WTC11 (cell line): Measurements from ENCODE around the gene TNFRSF14. TPM values are rescaled to one million over a fixed set of nuclear protein-coding genes. Genes with fewer than 3 reads are reported as not detected.

Experiments used
- ATAC-seq: fragments of 200-7000 bp; cut with Tn5 transposase; 2 replicates; pipeline ENCODE4 v1.10.0; 2021; ENCODE audit warnings: mild to moderate bottlenecking, moderate library complexity
- CTCF ChIA-PET: fragments of 300-600 bp; sonication (Branson Sonifier 250); formaldehyde crosslinking; loops from one replicate; lab custom pipeline; 2021; ENCODE audit warnings: antibody characterized with exemption; lab: Charles Lee
- POLR2A ChIA-PET: fragments of 350-600 bp; sonication (Branson Sonifier 250); formaldehyde crosslinking; loops from one replicate; lab custom pipeline; 2021; ENCODE audit warnings: antibody characterized with exemption; lab: Charles Lee
- DNase-seq: peaks from one replicate; pipeline ENCODE4 v3.0.0; 2021; ENCODE audit warnings: low spot score
- H3K27ac Mint-ChIP-seq: 2 replicates; pipeline ENCODE4 v1.8.0; 2021; ENCODE audit warnings: mixed read lengths
- H3K27me3 Mint-ChIP-seq: 2 replicates; pipeline ENCODE4 v1.8.0; 2021; ENCODE audit warnings: low read depth, mild to moderate bottlenecking, moderate library complexity, mixed read lengths
- H3K36me3 Mint-ChIP-seq: 2 replicates; pipeline ENCODE4 v1.8.0; 2021; ENCODE audit warnings: mixed read lengths
- H3K4me1 Mint-ChIP-seq: 2 replicates; pipeline ENCODE4 v1.8.0; 2022; ENCODE audit warnings: mixed read lengths
- H3K4me3 Mint-ChIP-seq: 2 replicates; pipeline ENCODE4 v1.8.0; 2021; ENCODE audit warnings: mild to moderate bottlenecking, moderate library complexity, mixed read lengths
- H3K9me3 Mint-ChIP-seq: 2 replicates; pipeline ENCODE4 v1.8.0; 2021; ENCODE audit warnings: mixed read lengths
- CREB1 ChIP-seq: sonication (generic); formaldehyde crosslinking; IDR thresholded peaks from 2 replicates; pipeline ENCODE4 v1.8.0; 2023; ENCODE audit warnings: mild to moderate bottlenecking, missing genetic modification reagents
- ESRRA ChIP-seq: sonication (generic); formaldehyde crosslinking; IDR thresholded peaks from 2 replicates; pipeline ENCODE4 v1.8.1; 2022; ENCODE audit warnings: mild to moderate bottlenecking, missing genetic modification reagents, borderline replicate concordance
- ETV6 ChIP-seq: sonication (generic); formaldehyde crosslinking; IDR thresholded peaks from 2 replicates; pipeline ENCODE4 v1.8.1; 2022; ENCODE audit warnings: mild to moderate bottlenecking, missing genetic modification reagents
- HMGA2 ChIP-seq: fragments of 250-450 bp; sonication (Bioruptor Pico); IDR thresholded peaks from 2 replicates; pipeline ENCODE4 v1.4.0; 2021; ENCODE audit warnings: mild to moderate bottlenecking, moderate library complexity
- NFATC4 ChIP-seq: fragments of 250-450 bp; sonication (Bioruptor Pico); IDR thresholded peaks from 2 replicates; pipeline ENCODE4 v1.9.0; 2021; ENCODE audit warnings: mild to moderate bottlenecking
- NR2C2 ChIP-seq: sonication (generic); formaldehyde crosslinking; IDR thresholded peaks from 2 replicates; pipeline ENCODE4 v1.8.0; 2022; ENCODE audit warnings: mild to moderate bottlenecking, missing genetic modification reagents
- PRDM15 ChIP-seq: sonication (generic); formaldehyde crosslinking; IDR thresholded peaks from 2 replicates; pipeline ENCODE4 v1.8.0; 2022; ENCODE audit warnings: missing genetic modification reagents
- TEAD4 ChIP-seq: sonication (generic); formaldehyde crosslinking; IDR thresholded peaks from 2 replicates; pipeline ENCODE4 v1.8.0; 2022; ENCODE audit warnings: mild to moderate bottlenecking, missing genetic modification reagents
- ZBTB43 ChIP-seq: sonication (generic); formaldehyde crosslinking; IDR thresholded peaks from 2 replicates; pipeline ENCODE4 v1.8.1; 2023; ENCODE audit warnings: mild to moderate bottlenecking, missing genetic modification reagents
- ZNF121 ChIP-seq: sonication (generic); formaldehyde crosslinking; IDR thresholded peaks from 2 replicates; pipeline ENCODE4 v1.8.0; 2023; ENCODE audit warnings: missing genetic modification reagents
- ZNF138 ChIP-seq: sonication (generic); formaldehyde crosslinking; conservative IDR thresholded peaks from 2 replicates; pipeline ENCODE4 v1.8.1; 2022; ENCODE audit warnings: mild to moderate bottlenecking, moderate library complexity, missing genetic modification reagents
- ZNF219 ChIP-seq: sonication (generic); formaldehyde crosslinking; IDR thresholded peaks from 2 replicates; pipeline ENCODE4 v1.8.0; 2023; ENCODE audit warnings: missing genetic modification reagents, mild to moderate bottlenecking, borderline replicate concordance
- total RNA-seq: library from RNA; stranded (reverse); gene quantifications from 3 replicates; pipeline ENCODE4 v1.2.3, GENCODE V29; 2021
- TF ChIP-seq, protein P1 (sequence below): sonication (generic); formaldehyde crosslinking; IDR thresholded peaks from 2 replicates; pipeline ENCODE4 v1.8.0; 2022; ENCODE audit warnings: mild to moderate bottlenecking, missing genetic modification reagents
- TF ChIP-seq, protein P2 (sequence below): fragments of 250-450 bp; sonication (Bioruptor Pico); IDR thresholded peaks from 2 replicates; pipeline ENCODE4 v1.9.0; 2021; ENCODE audit warnings: mild to moderate bottlenecking
- TF ChIP-seq, protein P3 (sequence below): fragments of 250-450 bp; sonication (Bioruptor Pico); IDR thresholded peaks from 2 replicates; pipeline ENCODE4 v1.9.0; 2021; ENCODE audit warnings: mild to moderate bottlenecking, borderline replicate concordance
- TF ChIP-seq, protein P4 (sequence below): sonication (generic); formaldehyde crosslinking; IDR thresholded peaks from 2 replicates; pipeline ENCODE4 v1.8.0; 2023; ENCODE audit warnings: missing genetic modification reagents

The TNFRSF14 gene
- total RNA-seq, 1 experiment from 2014 or later: 0.87 TPM

GRCh38 chr1:2592672-2593071 lies 36.5 kb downstream of the TNFRSF14 start:
- Mint-ChIP-seq H3K9me3 (peaks cover 12% of the 10 kb centered on the region), H3K36me3 (peaks cover 15% of the 10 kb centered on the region), H3K27ac (no peak overlapping the region), H3K27me3 (peaks cover 6% of the 10 kb centered on the region), H3K4me1 (no peaks in the 10 kb centered on the region), H3K4me3 (no peak overlapping the region)
- TF ChIP-seq ZNF138 (no peak), HMGA2 (CRISPR knock-in tag) (no peak), ETV6 (no peak), ZBTB43 (CRISPR knock-in tag) (no peak), NFATC4 (no peak), ZNF121 (no peak), CREB1 (no peak), NR2C2 (CRISPR knock-in tag) (no peak), TEAD4 (CRISPR knock-in tag) (no peak), PRDM15 (CRISPR knock-in tag) (no peak), ZNF219 (CRISPR knock-in tag) (no peak), ESRRA (CRISPR knock-in tag) (no peak)
- TF ChIP-seq, protein P1, sequence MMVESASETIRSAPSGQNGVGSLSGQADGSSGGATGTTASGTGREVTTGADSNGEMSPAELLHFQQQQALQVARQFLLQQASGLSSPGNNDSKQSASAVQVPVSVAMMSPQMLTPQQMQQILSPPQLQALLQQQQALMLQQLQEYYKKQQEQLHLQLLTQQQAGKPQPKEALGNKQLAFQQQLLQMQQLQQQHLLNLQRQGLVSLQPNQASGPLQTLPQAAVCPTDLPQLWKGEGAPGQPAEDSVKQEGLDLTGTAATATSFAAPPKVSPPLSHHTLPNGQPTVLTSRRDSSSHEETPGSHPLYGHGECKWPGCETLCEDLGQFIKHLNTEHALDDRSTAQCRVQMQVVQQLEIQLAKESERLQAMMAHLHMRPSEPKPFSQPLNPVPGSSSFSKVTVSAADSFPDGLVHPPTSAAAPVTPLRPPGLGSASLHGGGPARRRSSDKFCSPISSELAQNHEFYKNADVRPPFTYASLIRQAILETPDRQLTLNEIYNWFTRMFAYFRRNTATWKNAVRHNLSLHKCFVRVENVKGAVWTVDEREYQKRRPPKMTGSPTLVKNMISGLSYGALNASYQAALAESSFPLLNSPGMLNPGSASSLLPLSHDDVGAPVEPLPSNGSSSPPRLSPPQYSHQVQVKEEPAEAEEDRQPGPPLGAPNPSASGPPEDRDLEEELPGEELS (CRISPR knock-in tag): no peak
- TF ChIP-seq, protein P2, sequence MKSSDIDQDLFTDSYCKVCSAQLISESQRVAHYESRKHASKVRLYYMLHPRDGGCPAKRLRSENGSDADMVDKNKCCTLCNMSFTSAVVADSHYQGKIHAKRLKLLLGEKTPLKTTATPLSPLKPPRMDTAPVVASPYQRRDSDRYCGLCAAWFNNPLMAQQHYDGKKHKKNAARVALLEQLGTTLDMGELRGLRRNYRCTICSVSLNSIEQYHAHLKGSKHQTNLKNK (CRISPR knock-in tag): no peak
- TF ChIP-seq, protein P3, sequence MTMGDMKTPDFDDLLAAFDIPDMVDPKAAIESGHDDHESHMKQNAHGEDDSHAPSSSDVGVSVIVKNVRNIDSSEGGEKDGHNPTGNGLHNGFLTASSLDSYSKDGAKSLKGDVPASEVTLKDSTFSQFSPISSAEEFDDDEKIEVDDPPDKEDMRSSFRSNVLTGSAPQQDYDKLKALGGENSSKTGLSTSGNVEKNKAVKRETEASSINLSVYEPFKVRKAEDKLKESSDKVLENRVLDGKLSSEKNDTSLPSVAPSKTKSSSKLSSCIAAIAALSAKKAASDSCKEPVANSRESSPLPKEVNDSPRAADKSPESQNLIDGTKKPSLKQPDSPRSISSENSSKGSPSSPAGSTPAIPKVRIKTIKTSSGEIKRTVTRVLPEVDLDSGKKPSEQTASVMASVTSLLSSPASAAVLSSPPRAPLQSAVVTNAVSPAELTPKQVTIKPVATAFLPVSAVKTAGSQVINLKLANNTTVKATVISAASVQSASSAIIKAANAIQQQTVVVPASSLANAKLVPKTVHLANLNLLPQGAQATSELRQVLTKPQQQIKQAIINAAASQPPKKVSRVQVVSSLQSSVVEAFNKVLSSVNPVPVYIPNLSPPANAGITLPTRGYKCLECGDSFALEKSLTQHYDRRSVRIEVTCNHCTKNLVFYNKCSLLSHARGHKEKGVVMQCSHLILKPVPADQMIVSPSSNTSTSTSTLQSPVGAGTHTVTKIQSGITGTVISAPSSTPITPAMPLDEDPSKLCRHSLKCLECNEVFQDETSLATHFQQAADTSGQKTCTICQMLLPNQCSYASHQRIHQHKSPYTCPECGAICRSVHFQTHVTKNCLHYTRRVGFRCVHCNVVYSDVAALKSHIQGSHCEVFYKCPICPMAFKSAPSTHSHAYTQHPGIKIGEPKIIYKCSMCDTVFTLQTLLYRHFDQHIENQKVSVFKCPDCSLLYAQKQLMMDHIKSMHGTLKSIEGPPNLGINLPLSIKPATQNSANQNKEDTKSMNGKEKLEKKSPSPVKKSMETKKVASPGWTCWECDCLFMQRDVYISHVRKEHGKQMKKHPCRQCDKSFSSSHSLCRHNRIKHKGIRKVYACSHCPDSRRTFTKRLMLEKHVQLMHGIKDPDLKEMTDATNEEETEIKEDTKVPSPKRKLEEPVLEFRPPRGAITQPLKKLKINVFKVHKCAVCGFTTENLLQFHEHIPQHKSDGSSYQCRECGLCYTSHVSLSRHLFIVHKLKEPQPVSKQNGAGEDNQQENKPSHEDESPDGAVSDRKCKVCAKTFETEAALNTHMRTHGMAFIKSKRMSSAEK (CRISPR knock-in tag): no peak
- TF ChIP-seq, protein P4, sequence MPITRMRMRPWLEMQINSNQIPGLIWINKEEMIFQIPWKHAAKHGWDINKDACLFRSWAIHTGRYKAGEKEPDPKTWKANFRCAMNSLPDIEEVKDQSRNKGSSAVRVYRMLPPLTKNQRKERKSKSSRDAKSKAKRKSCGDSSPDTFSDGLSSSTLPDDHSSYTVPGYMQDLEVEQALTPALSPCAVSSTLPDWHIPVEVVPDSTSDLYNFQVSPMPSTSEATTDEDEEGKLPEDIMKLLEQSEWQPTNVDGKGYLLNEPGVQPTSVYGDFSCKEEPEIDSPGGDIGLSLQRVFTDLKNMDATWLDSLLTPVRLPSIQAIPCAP (CRISPR knock-in tag): no peak
- ChIA-PET POLR2A (no interaction called here), CTCF (no interaction called here)
- ATAC-seq (no peak), DNase-seq (no peak)
